ENCODE measurements around the gene MGP.

- TF ChIP-seq, protein P1, sequence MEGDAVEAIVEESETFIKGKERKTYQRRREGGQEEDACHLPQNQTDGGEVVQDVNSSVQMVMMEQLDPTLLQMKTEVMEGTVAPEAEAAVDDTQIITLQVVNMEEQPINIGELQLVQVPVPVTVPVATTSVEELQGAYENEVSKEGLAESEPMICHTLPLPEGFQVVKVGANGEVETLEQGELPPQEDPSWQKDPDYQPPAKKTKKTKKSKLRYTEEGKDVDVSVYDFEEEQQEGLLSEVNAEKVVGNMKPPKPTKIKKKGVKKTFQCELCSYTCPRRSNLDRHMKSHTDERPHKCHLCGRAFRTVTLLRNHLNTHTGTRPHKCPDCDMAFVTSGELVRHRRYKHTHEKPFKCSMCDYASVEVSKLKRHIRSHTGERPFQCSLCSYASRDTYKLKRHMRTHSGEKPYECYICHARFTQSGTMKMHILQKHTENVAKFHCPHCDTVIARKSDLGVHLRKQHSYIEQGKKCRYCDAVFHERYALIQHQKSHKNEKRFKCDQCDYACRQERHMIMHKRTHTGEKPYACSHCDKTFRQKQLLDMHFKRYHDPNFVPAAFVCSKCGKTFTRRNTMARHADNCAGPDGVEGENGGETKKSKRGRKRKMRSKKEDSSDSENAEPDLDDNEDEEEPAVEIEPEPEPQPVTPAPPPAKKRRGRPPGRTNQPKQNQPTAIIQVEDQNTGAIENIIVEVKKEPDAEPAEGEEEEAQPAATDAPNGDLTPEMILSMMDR (conservative IDR thresholded peaks at IDR 0.05): no peak
- TF ChIP-seq ZFX (IDR thresholded peaks at IDR 0.05): no peak
Observed at GRCh38 chr12:14846876-14847580, 38.6 kb downstream of the MGP start.

All from C4-2B (cell line).